NCI-H510A treated with DMSO at 0.1 percent for 48 hours (cell line): ENCODE results near the gene FBXO2.

Experiments used
- DNase-seq: peaks from one replicate; lab custom pipeline; 2025; lab: John Stamatoyannopoulos, UW

The FBXO2 gene

GRCh38 chr1:11653101-11653860, 948 bp downstream of the FBXO2 start:
- no peak for DNase-seq

GRCh38 chr1:11652203-11652780, 1.9 kb downstream of the FBXO2 start:
- no peak for DNase-seq

GRCh38 chr1:11651017-11651416, 3.2 kb downstream of the FBXO2 start:
- DNase-seq: no peak

DNA sequence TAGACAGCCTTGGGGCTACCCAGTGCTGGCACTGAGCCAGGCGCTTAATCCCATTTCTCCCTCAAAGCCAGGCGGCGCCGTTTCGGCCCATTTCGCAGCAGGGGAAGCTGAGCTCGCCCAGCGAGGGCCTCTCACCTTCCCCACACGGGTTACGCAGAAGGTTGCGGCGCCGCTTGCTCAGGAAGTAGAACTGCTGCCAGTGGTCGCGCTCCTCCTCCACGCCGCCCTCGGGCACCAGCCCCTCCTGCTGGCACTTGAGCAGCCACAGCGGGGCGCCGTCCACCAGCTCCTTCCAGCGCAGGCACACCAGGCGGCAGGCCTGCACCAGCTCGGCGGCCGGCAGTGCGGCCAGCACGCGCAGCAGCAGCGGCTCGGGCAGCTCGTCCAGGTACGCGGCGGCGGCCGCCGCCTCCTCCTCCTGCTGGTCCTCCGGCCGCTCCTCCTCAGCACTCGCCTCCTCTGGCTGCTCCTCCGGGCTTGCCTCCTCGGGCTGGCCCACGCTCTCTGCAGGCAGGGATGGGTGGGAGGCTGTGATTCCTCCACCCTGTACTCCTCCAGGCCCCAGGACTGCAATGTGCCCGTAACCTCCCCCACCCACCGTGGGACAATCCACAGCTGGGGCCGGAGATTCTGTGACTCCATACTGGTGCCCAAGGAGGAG, 3.8 kb downstream of the FBXO2 start:
- DNase-seq: peak; percentile 95

GRCh38 chr1:11649624-11650330, 4.5 kb downstream of the FBXO2 start:
- DNase-seq: no peak

DNA sequence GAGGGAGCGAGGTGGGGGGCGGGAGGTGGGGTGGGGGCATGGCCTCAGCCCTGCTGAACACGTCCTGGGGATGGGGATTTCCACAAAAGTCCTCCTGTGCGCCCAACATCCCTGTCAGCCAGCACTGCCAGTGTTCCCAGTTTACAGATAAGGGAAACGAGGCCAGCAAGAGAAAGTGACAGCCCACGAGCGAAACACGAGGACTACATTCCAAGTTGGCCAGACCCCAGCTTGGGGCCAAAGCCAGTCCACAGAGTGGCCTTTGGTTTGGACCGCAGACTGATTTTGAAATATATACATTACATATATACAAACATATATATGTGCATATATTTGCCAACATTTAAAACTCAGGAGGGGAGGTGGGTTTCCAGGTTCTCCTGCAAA, 5.0 kb downstream of the FBXO2 start:
- no peak for DNase-seq

DNA sequence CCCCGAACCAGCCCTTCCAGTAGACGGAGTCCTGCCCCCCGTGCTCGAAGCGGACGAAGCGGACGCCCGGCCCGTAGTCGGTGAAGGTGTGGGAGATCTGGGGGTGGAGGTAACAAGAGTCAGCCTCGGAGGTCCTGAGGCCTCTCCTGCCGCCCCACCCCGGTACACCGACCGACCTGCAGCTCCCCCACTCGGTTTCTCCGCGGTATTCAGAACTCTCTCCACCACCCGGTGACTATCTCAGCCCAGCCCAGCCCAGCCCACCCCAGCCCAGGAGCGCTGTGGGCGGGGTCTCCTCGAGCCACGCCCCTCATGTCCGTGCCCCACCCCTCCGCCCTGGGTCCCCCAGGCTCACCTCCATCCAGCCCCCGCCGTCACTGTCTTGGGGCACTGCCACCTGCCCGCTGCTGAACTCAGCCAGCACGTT, 5.5 kb downstream of the FBXO2 start:
- no peak for DNase-seq

DNA sequence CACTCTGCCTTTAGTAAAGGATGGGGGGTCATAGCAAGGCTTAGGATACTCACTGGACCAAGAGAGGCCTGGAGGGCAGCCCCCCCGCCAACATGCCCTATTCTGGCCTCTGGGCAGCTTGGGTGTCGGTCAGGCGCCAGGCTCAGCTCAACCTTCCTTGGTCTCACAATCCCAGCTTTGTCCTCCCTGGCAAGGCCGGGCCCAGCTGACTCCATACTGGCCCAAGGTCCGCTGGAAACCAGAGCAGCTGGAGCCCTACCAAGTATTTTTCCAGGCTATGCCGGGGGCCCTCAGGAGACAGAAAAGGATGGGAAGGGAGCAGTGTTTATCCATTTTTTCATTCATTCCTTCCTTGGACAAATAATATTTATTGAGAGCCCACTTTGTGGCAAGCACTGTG, 6.2 kb downstream of the FBXO2 start:
- no peak for DNase-seq

DNA sequence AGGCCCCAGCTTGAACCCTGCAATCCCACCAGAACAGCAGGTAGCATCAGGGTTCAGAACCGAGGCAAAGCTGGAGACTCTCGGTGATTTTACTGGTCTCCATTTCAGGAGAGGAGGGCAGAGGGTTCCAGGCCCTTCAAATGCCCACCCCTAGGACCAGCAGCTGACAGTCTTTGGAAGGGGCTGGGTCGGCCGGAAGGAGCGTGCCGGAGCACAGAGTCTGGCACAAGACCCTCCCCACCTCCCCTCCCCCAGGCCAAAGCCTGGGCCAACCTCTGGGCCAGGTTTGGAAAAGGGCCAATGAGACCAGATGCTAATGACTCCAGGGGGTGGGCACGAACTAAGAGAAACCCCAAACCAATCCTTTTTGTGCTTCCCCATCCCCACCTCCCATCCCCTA, 6.9 kb downstream of the FBXO2 start:
- no peak for DNase-seq

DNA sequence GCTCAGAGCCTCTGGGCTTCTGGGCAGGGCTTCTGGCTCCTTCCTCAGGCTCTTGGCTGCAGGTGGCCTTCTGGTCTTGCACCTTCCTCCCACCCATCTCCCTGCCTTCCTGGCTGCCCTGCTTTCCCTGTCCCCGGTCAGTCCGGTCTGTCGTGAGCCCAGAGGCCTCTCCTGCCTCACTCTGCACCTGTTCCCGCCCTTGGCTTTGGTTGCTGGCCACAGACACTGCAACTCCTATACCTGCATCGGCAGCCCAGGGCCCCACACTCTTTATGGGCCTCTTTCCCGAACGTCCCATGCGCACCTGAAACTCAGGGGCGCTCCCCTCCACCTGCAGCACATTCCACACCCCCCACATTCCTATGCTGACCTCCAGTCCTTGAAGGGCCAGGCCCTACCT, 7.9 kb downstream of the FBXO2 start:
- DNase-seq: no peak

GRCh38 chr1:11645670-11646265, 8.5 kb downstream of the FBXO2 start:
- peak; percentile 98 for DNase-seq

DNA sequence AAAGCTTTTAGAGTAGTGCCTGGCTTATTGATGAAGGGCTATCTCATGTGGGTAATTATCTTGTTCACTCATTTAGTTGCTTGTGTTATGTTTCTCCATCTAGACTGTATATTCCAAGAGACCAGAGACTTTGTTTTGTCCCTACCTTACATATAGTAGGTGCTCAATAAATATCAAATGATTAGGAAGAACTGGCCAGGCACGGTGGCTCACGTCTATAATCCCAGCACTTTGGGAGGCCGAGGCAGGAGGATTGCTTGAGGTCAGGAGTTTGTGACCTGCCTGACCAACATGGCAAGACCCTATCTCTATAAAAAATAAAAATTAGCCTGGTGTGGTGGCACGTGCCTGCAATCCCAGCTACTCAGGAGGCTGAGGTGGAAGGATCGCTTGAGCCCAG, 9.0 kb downstream of the FBXO2 start:
- DNase-seq: no peak

- DNase-seq: no peak
Measured at GRCh38 chr1:11643782-11644181, 10.4 kb downstream of the FBXO2 start.

DNA sequence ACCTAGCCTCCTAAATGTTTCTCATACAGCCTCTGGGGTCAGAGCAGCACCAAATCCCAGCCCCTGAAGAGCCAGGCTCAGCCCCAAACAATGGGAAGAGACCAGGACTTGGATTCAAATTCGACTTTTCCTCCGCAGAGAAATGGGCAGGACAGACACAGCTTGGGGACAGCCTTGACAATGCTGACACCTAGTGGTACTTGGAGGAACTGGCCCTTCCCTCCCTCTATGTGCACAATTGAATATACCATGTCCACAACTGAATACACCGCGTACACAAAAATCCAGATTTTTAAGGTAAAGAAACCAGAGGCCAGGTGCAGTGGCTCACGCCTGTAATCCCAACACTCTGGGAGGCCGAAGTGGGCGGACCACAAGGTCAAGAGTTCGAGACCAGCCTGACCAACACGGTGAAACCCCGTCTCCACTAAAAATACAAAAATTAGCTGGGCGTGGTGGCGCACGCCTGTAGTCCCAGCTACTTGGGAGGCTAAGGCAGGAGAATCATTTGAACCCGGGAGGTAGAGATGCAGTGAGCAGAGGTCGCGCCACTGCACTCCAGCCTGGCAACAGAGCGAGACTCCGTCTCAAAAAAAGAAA, 11.7 kb downstream of the FBXO2 start:
- DNase-seq: peak; percentile 99

DNA sequence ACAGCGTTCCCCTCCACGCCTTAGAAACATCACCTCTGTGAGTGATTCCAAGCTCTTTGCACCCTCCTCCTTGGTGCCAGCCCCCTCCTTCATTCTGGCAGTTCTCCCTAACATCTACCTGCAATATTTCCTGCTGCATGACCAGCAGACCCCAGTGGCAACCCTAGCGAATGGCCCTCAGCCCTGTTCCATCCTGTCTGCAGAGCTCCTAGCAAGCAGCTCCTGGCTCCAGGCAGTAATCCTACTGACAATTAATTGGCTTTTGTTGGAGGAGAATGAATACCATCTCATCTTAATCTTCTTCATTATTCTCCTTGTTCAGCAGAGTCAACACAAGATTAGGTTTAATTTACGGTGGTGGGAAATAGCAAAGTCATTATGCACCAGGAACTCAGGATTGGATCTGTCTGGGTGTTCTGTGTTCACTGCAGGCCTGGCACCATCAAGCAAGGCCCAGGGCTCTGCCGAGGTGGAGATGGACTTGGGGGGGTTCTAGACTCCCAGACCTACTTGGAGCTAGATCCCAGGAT, 12.4 kb downstream of the FBXO2 start:
- DNase-seq: no peak

GRCh38 chr1:11640944-11641343, 13.3 kb downstream of the FBXO2 start:
- DNase-seq: no peak

GRCh38 chr1:11640101-11640500, 14.1 kb downstream of the FBXO2 start:
- DNase-seq: no peak

GRCh38 chr1:11639372-11639771, 14.9 kb downstream of the FBXO2 start:
- no peak for DNase-seq

GRCh38 chr1:11638121-11638520, 16.1 kb downstream of the FBXO2 start:
- DNase-seq: no peak

DNA sequence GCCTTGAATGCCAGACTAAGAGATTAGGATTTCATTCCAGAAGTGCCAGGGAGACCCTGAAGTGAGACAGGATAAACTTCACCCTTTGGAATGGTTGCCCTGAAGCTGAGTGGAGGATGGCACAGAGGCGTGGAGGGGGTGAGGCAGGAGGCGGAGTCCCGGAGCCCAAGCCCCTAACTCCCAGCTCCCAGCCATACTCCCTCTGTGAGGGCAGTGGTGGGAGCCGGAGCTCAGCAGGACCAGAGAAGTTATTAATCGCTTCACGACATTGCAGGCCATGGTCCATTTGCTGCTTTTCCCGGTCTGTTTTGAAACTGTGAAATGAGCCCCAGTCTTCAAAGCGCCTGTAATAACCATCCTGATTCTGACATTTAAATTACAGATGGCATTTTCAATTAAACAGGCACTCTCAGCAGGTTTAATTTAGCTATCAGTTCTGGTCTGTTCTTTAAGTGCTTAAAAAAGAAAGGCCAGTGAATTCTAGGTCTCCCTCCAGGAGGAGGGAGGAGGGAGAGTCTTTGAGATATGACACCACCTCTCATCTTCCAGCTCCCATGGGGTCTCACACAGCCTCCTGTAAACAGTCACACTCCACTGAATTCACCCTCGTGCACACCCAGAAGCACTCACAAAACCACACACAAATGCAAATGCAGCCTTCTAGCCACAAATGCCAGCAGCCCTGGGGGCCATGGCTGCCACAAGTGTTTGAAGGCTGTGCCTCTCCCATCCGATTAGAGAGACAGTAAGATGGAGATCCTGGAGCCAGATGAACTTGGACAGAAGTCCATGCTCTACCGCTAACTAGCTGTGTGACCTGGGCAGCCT, 19.6 kb downstream of the FBXO2 start:
- DNase-seq: no peak
